Calu3 (cell line): ENCODE data around the gene AMOTL1. TPM values are rescaled to one million over a fixed set of nuclear protein-coding genes. Genes with fewer than 3 reads are reported as not detected.

Experiments
- BruUV-seq: library from RNA; stranded (reverse); fragments of 400-500 nt; replicated peaks from 2 replicates; lab custom pipeline; 2021; lab: Mats Ljungman, UMichigan
- CTCF ChIA-PET: fragments of 300-600 bp; sonication (Branson Sonifier 250); formaldehyde crosslinking; loops from one replicate; lab custom pipeline; 2022; ENCODE audit warnings: antibody characterized with exemption; lab: Charles Lee
- DNase-seq: peaks from one replicate; pipeline ENCODE4 v3.0.0; 2022
- H3K27ac Mint-ChIP-seq: one replicate; pipeline ENCODE4 v1.8.0; 2022; ENCODE audit warnings: mixed read lengths; ENCODE audit not compliant: unreplicated experiment
- H3K27me3 Mint-ChIP-seq: one replicate; pipeline ENCODE4 v1.8.0; 2022; ENCODE audit warnings: mixed read lengths; ENCODE audit not compliant: unreplicated experiment
- H3K36me3 Mint-ChIP-seq: one replicate; pipeline ENCODE4 v1.8.0; 2022; ENCODE audit warnings: mild to moderate bottlenecking, moderate library complexity, mixed read lengths; ENCODE audit not compliant: insufficient read depth, unreplicated experiment
- H3K4me1 Mint-ChIP-seq: one replicate; pipeline ENCODE4 v1.8.0; 2022; ENCODE audit warnings: mild to moderate bottlenecking, low read depth, mixed read lengths; ENCODE audit not compliant: unreplicated experiment
- H3K4me3 Mint-ChIP-seq: one replicate; pipeline ENCODE4 v1.8.0; 2022; ENCODE audit warnings: mild to moderate bottlenecking, low read depth, moderate library complexity, mixed read lengths; ENCODE audit not compliant: unreplicated experiment
- H3K9me3 Mint-ChIP-seq: one replicate; pipeline ENCODE4 v1.8.0; 2022; ENCODE audit warnings: low read depth, mixed read lengths; ENCODE audit not compliant: unreplicated experiment
- CTCF ChIP-seq: fragments of 200-600 bp; IDR thresholded peaks from one replicate; pipeline ENCODE4 v1.8.0; 2022; ENCODE audit warnings: antibody characterized with exemption; ENCODE audit not compliant: unreplicated experiment
- intact Hi-C: fragments of 100-400 bp; cut with micrococcal nuclease; formaldehyde crosslinking; loops from one replicate; pipeline ENCODE4 v1.10.0; 2022; ENCODE audit not compliant: unreplicated experiment
- total RNA-seq: library from RNA; stranded (reverse); gene quantifications from 2 replicates; pipeline ENCODE4 v1.2.3, GENCODE V29; 2022

The AMOTL1 gene
- total RNA-seq, 1 experiment from 2014 or later: 24.2 TPM

DNA sequence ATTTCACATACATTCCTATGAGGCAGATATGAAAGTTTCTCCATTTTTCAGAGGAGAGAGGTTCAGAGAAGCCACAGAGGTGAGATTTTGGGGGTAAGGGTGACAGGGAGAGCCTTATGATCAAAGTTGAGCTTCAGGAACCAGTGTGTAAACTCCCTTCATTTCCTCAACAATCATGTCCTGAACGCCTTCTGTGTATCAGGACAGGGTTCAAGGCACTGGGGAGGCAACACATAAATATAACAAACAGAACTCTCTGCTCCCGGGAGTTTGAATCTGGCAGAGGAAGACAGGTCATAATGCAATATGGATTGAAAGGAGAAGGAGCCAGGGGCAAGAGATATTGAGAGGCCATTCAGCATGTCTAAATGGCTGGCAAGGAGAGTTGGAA lies 28.0 kb downstream of the AMOTL1 start:
- CTCF ChIA-PET: no interaction called here
- H3K27ac Mint-ChIP-seq: no peak overlapping the region
- no peaks in the 10 kb centered on the region for H3K27me3 Mint-ChIP-seq
- no peak overlapping the region for H3K4me3 Mint-ChIP-seq
- H3K4me1 Mint-ChIP-seq: peaks cover 35% of the 10 kb centered on the region
- DNase-seq: no peak
- TF ChIP-seq CTCF: no peak
- no TSS peak for BruUV-seq
- H3K9me3 Mint-ChIP-seq: no peaks in the 10 kb centered on the region
- peaks cover 5% of the 10 kb centered on the region for H3K36me3 Mint-ChIP-seq
- intact Hi-C loops: no loop called here

- no peak overlapping the region for H3K27ac Mint-ChIP-seq
- no peak overlapping the region for H3K4me3 Mint-ChIP-seq
- intact Hi-C loops: no loop called here
- no TSS peak for BruUV-seq
- TF ChIP-seq CTCF: no peak
- peaks cover 28% of the 10 kb centered on the region for H3K4me1 Mint-ChIP-seq
- H3K9me3 Mint-ChIP-seq: no peaks in the 10 kb centered on the region
- no peak for DNase-seq
- peaks cover 5% of the 10 kb centered on the region for H3K36me3 Mint-ChIP-seq
- CTCF ChIA-PET: no interaction called here
- H3K27me3 Mint-ChIP-seq: no peaks in the 10 kb centered on the region
Measured at GRCh38 chr11:94796863-94797262, 28.7 kb downstream of the AMOTL1 start.

- H3K27me3 Mint-ChIP-seq: no peaks in the 10 kb centered on the region
- CTCF ChIA-PET: no interaction called here
- no TSS peak for BruUV-seq
- DNase-seq: no peak
- H3K4me1 Mint-ChIP-seq: peaks cover 5% of the 10 kb centered on the region
- H3K4me3 Mint-ChIP-seq: no peak overlapping the region
- H3K36me3 Mint-ChIP-seq: peaks cover 2% of the 10 kb centered on the region
- intact Hi-C loops: no loop called here
- no peaks in the 10 kb centered on the region for H3K9me3 Mint-ChIP-seq
- no peak overlapping the region for H3K27ac Mint-ChIP-seq
- no peak for TF ChIP-seq CTCF
Measured at GRCh38 chr11:94799726-94800125, 31.6 kb downstream of the AMOTL1 start.

GRCh38 chr11:94800414-94800813 lies 32.3 kb downstream of the AMOTL1 start:
- DNase-seq: no peak
- intact Hi-C loops: no loop called here
- no TSS peak for BruUV-seq
- CTCF ChIA-PET: no interaction called here
- Mint-ChIP-seq H3K27ac (no peak overlapping the region), H3K36me3 (no peaks in the 10 kb centered on the region), H3K4me1 (no peaks in the 10 kb centered on the region), H3K27me3 (no peaks in the 10 kb centered on the region), H3K9me3 (no peaks in the 10 kb centered on the region), H3K4me3 (no peak overlapping the region)
- no peak for TF ChIP-seq CTCF
